K562 (cell line): Measurements from ENCODE around the gene LAMTOR4.

ENCODE experiments used
- DNMT1 ChIP-seq: fragments of 450-650 bp; IDR thresholded peaks from 2 replicates; pipeline ENCODE4 v1.6.1; 2016; ENCODE audit warnings: antibody characterized with exemption, mild to moderate bottlenecking
- MAFK ChIP-seq: IDR thresholded peaks from 2 replicates; pipeline ENCODE4 v1.6.1; 2011; ENCODE audit warnings: low read length, improper control_type of control experiment
- POLR2AphosphoS5 ChIP-seq: IDR thresholded peaks from 2 replicates; pipeline ENCODE4 v1.6.1; 2011; ENCODE audit warnings: mild to moderate bottlenecking, low read depth, low read length, moderate library complexity; ENCODE audit not compliant: control insufficient read depth, insufficient read depth
- RAD21 ChIP-seq, 2 experiments: fragments of 250-450 bp in 1 of 2; fragments of 450-650 bp in 1 of 2; sonication (Bioruptor Pico) in 1 of 2; formaldehyde crosslinking in 1 of 2; IDR thresholded peaks in 1 of 2; conservative IDR thresholded peaks in 1 of 2; 2 replicates each; pipeline versions ENCODE4 v1.4.0 to v1.8.0; 2020 to 2022; ENCODE audit warnings: mild to moderate bottlenecking in 2 of 2, moderate library complexity in 1 of 2
- ZC3H11A ChIP-seq: IDR thresholded peaks from 2 replicates; pipeline ENCODE4 v1.6.1; 2012; ENCODE audit warnings: low read depth, low read length, improper control_type of control experiment
- TF ChIP-seq, protein P1 (sequence below), 3 experiments: IDR thresholded peaks in 2 of 3; conservative IDR thresholded peaks in 1 of 3; 2 replicates each; pipeline ENCODE4 v1.5.1; 2011 to 2012; ENCODE audit warnings: low read length in 3 of 3, mild to moderate bottlenecking in 3 of 3, control low read depth in 2 of 3, improper control_type of control experiment in 1 of 3, inconsistent platforms in 1 of 3, low read depth in 1 of 3, mixed read lengths in 1 of 3, moderate library complexity in 1 of 3; ENCODE audit not compliant: insufficient read depth in 2 of 3

DNA sequence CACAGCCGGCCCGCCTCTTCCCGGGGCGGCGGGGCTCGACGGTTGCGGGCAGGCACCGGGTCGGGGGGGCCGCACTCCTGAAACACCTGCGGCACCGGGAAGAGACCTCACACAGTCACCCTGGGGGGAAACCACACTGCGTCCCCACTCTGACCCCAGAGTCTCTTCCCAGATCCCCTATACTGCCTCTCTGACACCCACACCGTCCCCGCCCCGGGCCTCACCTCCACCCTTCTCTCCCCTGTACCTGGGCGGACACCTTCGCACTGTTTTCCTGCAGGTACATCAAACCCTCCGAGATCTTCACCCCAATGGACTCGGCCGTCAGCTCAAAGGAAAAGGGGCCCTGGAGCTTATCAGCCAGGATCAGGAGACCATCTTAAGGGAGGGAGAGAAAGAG, 23.1 kb downstream of the LAMTOR4 start:
- TF ChIP-seq MAFK = no peak
- TF ChIP-seq POLR2AphosphoS5 = no peak
- TF ChIP-seq, protein P1, sequence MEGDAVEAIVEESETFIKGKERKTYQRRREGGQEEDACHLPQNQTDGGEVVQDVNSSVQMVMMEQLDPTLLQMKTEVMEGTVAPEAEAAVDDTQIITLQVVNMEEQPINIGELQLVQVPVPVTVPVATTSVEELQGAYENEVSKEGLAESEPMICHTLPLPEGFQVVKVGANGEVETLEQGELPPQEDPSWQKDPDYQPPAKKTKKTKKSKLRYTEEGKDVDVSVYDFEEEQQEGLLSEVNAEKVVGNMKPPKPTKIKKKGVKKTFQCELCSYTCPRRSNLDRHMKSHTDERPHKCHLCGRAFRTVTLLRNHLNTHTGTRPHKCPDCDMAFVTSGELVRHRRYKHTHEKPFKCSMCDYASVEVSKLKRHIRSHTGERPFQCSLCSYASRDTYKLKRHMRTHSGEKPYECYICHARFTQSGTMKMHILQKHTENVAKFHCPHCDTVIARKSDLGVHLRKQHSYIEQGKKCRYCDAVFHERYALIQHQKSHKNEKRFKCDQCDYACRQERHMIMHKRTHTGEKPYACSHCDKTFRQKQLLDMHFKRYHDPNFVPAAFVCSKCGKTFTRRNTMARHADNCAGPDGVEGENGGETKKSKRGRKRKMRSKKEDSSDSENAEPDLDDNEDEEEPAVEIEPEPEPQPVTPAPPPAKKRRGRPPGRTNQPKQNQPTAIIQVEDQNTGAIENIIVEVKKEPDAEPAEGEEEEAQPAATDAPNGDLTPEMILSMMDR (IDR thresholded peaks at IDR 0.05 in 2 of 3, conservative IDR thresholded peaks at IDR 0.05 in 1 of 3; ENCODE audit: insufficient read depth in 2 of 3, low read depth in 1 of 3, low read length in 3 of 3) = no peak
- TF ChIP-seq ZC3H11A = no peak
- no peak for TF ChIP-seq RAD21 (CRISPR knock-in tag; conservative IDR thresholded peaks at IDR 0.05 in 1 of 2, IDR thresholded peaks at IDR 0.05 in 1 of 2)
- no peak for TF ChIP-seq DNMT1
